Activated T-helper 1 cell treated with Interleukin-2 at 50 U/mL for 16 hours (primary cell): ENCODE data around the gene TAL1.
"Not testable (repeated sequence)": the region's sequence is repeated elsewhere in the genome, so short reads cannot be mapped to it uniquely, and the experiment has no call there.

Experiments
- DNase-seq: peaks from one replicate; pipeline ENCODE4 v3.0.0-alpha.2; 2020; ENCODE audit warnings: low read depth

TAL1 gene

DNA sequence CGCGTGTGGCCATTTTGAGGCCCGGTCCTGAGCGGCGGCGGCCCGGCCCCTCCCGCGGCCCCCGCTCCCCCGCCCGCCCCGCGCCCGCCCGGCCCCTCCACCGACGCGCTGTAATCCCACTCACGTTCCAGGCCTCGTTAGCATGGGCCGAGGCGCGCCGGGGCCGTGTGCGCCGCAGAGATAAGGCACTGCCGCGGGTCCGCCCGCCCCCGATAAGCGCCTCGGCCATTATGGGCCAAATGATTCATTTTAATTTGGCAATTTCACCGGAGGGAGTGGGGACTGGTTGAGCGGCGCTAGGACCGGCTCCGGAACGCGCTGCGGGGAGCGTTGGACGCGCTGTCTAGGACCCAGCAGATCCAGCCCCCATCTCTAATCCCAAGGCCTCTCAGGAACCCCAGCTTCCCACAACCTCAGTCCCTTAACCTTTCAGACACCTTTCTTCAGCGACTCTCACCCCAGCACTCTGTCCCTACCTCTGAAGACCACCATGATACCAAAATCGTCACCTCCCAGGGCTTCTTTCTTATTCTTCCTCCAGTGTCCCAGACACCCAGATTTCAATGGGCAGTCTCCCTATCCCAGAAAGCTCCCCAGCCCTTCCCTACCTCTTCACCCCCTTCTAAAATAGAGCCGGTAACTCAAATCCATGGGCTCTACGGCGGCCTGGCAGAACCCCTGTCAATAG is at the start of gene TAL1:
Gene TAL1 (minus strand): TSS at position 39 of the 688 bp plus-strand sequence. CDS start 6,337 bp downstream, outside the sequence.
- no peak for DNase-seq

DNA sequence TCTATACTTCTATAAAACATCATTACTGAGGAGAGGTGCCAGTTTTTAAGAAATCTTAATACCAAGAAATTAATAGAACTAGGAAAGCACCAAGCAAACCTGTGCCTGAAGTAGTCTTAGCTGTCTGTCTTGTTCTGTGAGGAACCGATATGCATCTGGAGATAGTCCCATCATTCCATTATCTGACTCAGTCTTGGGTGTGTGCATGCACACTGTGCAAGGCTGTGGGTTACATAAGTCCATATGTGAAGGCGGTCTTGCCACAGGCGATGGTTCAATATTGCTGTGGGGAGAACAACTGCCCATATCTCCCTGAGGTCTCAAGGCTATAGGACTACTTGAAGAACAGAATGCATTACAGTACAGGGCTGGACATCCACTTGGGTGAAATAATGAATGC is 48.1 kb upstream of the TAL1 start:
- DNase-seq, result no peak

DNA sequence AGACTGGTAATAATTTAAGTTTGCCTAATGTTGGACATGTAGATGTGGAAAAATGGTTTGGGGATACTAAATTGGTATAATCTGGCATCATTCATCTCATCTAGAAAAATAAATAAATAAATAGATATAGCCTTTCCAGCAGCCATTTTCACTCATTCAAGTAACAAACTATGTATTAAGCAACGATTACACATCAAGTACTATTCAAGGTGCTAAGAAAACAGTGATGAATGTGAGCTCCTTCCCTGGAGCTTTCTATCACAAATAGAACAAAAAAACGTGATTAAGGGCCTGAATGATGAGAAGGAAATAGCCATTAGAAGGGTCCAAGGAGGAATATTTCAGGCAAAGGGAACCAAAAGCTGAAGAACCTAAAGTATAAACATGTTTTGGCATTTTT is 44.8 kb upstream of the TAL1 start:
- DNase-seq, result no peak

DNA sequence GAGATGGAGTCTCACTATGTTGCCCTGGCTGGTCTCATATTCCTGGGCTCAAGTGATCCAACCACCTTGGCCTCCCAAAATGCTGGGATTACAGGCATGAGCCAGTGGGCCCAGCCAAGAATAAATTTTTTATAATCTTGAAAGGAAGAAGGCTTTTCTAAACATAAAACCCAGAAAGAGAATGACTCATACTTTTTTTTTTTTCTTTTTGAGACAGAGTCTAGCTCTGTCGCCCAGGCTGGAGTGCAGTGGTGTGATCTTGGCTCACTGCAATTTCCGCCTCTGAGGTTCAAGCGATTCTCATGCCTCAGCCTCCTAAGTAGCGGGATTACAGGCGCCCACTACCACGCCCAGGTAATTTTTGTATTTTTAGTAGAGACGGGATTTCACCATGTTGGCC is 43.8 kb upstream of the TAL1 start:
- not testable (repeated sequence) for DNase-seq

DNA sequence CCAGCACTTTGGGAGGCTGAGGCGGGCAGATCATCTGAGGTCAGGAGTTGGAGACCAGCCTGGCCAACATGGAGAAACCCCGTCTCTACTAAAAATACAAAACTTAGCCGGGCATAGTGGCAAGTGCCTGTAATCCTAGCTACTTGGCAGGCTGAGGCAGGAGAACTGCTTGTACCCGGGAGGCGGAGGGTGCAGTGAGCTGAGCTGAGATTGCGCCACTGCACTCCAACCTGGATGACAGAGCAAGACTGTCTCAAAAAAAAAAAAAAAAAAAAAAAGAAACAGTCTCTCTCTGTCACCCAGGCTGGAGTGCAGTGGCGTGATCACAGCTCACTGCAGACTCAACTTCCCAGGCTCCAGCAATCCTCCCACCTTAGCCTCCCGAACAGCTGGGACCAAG is 33.5 kb upstream of the TAL1 start:
- not testable (repeated sequence) for DNase-seq

DNA sequence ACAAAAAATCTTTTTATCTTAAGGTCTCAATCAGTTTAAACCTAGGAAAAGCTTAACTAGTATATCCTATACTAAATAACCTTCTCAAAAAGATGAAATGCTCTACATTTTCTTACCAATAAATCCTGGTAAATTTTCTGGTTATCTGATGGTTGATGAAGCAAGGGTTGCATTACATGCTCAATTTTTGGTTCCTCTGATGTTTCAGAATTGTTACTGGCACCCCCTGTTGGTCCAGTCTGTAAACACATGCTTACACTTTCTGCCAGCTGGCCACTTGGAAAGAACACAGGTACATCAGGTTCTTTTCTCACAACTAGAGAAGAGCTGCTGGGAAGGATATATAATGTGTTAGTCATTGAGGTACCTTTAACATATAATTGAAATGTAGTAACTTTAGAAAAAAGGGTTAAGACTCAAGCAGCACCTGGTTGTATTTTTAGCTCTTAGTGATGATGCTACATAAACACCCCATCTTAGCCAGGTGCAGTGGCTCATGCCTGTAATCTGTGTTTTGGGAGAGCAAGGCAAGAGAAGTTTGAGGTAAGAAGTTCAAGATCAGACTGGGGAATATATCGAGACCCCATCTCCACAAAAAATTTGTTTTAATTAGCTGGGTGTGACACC is 30.9 kb upstream of the TAL1 start:
- DNase-seq, result no peak

DNA sequence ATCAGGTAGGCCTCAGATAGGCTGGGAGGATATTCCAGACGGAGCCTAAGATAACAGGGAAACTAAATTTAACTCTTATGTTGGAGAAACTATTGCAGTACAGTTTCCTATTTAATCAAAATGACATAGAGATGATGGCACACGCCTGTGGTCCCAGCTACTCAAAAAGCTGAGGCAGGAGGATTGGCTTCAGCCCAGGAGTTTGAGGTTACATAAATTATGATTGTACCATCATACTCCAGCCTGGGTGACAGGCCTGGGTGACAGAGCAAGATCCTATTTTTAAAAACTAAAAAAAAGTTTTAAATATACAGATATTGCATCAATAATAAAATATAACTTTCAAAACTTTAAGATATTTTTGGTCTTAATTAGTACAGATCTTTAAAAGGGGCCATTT is 25.2 kb upstream of the TAL1 start:
- no peak for DNase-seq

DNA sequence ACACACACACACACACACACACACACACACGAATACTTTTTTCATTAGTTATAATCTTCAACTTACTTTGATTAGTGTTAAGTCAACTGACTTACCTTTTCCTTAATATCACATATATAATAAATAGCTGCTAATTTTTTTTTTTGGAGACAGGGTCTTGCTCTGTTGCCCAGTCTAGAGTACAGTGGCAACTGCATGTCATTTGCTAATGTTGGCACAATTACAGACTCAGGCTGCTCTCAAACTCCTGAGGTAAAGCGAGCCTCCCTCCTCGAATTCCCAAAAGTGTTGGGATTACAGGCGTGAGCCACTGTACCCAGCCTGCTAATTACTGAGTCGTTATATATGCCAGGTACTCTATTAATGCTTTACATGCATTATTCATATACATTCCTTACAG is 20.8 kb upstream of the TAL1 start:
- DNase-seq, result no peak

DNA sequence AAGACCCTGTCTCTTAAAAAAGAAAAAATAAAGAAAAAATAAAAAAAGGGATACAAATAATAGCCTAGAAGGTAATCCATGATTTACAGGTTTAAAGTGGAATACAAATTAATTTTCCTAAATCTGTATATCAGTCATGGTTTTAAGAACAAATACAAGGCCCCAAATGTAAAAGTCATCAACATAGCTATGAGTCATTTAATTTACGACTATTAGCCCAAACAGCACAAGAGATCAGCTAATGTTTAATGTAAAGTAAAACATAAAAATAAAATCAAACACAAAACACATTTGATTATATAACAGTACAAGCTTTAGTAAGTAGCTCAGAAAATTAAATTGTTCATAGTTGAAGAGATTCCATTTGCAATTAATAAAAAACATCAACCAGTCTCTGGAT is 20.3 kb upstream of the TAL1 start:
- no peak for DNase-seq

DNA sequence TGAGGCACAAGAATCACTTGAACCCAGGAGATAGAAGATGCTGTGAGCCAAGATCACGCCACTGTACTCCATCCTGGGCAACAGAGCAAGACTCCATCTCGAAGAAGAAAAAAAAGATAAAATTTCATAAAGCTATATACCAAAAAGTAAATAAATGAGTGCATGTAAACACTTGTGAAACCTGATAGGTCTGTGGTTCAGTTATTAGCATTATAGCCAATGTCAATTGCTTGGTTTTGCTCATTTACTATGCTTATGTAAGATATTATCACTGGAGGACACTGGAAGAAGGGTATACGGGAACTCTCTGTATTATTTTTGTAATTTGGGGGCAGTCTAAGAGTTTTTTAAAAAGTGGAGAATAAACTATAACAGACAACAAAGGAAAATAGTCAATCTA is 17.7 kb upstream of the TAL1 start:
- no peak for DNase-seq

DNA sequence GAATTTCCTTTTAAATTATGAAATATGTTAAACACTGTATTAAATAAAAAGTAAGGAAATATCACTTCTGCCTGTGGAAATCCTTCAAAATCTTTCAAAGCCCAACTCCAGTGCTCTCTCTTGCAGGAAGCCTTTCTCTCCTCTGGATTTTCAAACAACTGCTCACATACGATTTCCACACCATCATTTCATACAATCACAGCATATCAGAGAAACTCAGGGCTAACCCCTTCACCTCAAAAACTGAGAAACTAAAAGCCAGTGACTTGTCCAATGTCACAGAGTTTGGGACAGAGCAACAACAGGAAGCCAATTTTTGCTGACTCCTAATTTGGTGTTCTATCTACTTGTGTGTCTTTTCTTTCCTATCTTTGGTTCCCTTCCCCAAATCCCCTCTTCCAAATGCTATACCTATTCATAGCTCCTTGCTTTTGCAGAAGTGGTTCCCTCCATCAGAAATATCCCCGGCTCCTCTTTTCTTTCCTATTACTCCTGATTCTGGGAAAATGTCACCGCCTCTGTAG is 12.4 kb upstream of the TAL1 start:
- no peak for DNase-seq

DNA sequence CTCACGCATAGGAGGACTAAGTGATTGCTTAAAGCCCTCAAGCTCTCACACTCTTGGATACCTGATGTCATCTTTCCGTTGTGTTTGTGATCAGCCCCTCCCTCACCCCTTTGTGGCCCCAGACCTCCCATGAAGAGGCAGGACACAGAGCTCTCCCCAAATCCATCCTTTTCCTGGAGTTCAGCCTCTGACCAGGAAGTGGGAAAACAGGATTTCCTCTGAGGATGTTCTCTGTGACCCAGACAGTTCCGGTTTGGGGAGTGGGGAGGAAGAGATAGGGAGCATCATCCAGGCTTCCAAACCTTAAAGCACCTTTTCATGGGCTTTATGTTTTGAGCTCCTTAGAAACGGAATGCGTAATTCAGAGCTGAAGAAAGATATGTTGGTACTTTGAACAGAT is 11.9 kb upstream of the TAL1 start:
- no peak for DNase-seq

DNA sequence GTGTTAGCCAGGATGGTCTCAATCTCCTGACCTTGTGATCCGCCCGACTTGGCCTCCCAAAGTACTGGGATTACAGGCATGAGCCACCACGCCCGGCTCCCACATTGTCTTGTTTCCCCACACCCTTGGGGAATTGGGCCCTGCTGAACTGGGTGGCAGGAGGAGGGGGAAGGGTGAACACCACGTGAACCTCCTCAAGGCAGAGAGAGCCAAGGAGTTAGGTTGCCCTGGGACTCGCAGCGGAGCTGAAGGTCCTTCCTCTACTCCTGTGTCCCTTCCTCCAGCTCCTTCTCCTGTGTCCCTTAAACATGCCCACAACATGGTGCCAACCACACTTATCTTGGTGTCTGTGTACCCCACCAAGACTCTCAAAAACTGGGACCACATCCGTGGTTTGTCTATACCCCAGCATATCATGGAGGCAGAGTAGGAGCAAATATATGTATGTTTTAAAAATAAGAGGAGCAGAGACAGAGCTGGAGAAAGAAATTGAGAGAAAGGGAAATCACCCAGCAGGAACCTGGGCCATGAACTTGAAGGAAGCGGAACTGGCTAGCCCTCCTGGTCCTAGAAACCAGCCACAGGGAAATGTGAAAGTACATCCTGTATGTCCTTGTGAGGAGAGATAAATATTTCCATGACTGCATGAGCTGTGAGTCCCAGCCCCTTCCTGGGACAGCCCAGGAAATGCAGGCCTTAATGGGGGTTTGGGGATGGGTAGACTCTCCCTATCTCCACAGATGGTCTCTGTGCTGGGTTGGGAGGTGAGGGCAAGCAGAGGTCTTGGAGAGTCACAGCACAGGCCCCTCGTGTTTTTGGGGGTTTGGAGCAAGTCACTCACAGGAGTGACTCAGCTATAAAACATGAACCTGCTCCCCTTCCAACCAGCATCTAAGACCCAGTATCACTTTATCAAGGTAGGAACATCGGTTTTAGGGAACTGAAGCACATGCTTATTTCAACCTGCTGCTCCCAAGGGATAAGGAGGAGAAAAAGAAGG is 9.4 kb upstream of the TAL1 start:
- no peak for DNase-seq

DNA sequence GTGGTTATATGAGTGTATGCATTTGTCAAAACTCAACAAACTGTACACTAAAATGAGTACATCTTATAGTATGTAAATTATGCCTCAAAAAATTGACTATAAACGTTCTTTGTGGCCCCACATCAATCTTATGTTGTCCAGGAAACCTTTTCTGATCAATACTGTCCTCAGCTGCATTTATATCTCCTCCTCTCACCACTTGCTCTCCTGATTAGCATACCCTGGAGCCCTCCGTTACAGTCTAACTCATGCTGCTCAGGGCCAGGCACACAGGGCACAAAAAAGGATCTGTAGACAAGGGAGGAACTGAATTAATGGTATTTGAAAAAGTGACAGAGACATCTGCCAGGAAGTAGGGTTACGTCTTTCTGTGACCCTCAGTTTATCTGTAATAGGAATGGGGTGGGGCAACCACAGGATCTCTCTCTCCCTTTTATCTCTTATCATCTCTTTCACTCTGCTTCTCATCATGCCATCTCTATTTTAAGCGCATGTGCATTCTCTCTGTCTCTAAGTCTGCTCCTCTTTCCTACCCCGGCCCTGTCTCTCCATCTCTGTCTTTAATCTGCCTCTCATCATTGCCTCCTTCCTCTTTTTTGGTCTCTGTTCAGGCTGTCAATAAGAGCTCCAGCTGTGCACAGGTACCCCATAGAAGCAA is 7.0 kb upstream of the TAL1 start:
- DNase-seq, result no peak

DNA sequence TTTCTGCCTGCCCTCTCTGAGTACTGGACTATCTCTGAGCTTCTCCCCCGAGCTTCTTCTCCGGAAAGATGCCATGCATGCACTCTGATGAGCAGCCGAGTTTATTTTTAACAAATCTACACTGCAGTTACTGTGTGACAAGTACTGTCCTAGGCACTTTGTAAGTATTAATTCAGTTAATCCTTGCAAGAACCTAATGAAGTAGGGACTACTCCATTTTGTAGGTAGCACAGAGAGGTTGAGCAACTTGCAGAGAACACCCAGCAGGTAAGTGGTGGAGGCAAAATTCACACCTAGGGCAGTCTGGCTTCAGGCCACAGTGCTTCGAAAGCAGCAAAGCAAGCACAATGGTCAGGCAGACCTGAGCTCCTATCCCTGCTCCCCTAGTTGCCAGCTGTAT is 3.8 kb upstream of the TAL1 start:
- no peak for DNase-seq

DNA sequence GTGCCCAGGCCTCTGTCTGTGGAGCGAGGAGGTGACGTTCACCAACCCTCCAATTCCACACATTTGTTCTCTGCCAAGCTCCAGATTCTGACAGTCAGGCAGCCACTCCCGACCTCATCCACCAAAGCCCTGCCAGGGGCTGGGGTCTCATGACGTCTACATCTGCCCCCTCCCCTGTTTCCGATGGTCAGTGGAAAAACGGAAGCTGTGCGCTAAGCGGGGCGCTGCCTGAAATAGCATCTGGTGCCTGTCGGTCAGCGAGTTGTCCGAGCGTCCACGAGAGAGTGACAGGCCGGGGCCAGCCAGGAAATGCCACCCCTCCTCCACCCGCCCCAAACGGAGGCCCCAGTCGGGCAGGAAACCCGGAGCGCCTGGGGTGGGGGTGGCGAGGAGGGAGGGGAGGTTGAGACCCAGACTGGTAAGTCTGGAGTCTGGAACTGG is 3.2 kb upstream of the TAL1 start:
- no peak for DNase-seq

DNA sequence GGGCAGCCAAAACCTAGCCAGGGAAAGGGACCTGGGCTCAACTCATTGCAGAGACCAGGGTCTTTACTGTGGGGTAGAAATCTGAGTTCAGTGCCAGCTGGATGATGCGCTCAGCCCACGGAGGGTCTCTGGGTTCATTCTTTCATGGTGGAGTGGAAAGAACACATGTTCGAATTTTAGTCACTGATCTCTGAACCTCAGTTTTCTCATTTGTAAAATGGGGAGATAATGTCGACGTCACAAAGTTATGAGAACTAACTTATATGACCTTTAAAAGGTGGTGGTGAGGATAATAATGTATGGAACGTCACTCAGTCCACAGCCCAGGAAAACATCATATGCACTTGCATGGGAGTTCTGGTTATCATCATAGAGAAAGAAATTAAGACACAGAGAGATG is 1.2 kb upstream of the TAL1 start:
- DNase-seq, result no peak

DNA sequence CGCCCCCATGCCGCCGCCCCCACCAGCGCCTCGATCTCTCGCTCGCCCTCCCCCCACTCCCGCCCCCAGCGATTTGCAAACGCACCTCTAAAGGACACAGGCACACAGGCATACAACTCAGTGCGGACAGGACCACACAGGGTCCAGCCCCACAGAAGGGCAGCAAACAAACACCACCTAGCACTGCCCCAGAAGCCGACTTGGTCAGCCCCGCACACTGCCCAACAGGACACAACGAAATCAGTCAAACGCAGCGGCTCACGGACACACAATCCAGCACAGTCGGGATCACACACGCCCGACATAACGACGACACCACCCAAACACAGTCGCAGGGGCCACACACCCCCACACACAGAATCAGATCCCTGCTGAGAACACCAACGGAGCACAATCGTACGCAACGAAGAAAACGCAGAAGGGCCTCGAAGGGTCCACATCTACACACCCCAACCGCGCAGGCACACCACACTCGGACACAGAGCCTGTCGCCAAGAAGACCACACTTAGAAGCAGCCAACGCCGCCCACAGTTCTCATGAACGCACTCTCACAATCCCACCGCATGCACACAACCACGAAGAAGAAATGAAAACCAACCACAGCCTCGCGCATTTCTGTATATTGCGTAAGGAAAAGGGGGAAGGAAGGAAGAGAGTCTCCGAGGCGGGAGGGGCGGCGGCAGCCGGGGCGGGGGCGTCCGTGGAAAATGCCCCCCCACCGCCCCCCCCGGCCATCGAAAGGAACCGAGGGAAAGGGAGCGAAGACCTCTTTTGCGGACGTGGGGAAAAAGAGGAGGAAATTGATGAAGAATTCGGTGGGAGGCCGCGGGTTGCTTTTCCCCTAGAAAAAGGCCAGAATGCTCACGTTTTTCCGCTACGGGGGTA is 481 bp downstream of the TAL1 start:
- no peak for DNase-seq

DNA sequence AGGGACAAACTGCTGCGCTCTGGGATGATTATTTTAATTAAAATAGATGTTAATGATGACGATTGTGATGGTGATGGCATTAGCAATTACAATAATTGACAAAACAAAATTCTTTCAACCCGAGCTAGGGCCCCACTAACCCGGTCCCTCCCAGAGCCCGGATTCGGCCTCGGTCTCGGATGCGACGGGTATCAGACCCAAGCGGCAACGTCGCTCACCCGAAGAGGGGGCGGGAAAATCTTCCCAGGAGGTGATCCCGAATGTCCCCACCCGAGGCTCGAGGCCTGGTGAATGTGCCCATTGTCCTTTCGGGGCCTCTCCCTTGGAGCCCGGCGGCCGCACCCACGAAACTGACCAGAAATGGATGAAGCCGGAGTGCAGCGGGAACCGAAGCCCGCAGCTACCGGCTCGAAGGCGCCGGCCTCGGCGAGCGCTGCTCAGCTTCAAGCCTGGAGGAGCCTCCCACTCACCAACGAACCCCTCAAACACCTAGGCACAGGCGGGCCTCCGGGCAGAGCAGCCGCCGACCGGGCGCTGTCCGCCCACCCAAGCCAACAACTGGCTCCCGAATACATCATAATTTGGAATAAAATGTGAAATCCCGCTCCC is 1.2 kb downstream of the TAL1 start:
- DNase-seq, result no peak

DNA sequence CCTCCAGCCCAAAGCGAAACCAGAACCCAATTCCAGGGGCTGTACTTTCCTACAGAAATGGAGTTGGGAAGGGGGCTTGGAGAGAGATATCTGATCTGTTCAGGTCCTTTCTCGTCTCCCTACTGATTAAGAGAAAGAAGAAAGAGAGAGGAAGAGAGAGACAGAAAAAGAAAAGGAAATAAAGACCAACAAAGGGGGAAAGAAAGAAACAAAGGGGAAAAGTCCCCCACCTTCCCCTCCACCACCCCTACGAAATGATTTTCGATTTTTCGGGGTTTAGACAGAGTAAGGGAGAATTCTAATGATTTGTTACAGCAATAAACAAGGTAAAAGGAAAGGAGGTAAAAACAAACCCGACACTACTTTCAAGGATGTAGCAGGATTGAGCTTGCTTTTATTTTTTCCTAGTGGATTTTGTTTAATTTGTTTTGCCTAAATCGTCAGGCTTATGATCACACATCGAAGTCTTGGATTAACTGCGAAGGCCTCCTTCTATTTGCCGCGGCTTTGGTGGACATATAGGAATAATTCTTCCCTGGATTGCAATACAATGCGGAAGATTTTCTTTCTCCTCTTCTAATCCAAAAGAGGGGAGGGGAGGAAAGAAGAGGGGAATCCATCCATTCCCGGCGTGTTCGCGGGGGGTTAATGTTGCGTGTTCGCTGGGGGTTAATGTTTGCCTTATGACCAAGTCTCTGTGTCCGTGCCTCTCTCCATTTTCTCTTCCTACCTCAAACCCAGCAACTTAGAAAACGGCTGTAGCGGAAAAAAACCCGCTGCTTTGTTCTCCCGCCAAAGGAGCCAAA is 1.9 kb downstream of the TAL1 start:
- no peak for DNase-seq
